ENCODE measurements around the gene SLC26A6. TPM values are rescaled to one million over a fixed set of nuclear protein-coding genes. Genes with fewer than 3 reads are reported as not detected.

SLC26A6 gene
- polyA plus RNA-seq, 4 donors: 10.7 to 33.1 (median 23.9) TPM

GRCh38 chr3:48600711-48601621, 34.3 kb downstream of the SLC26A6 start:
- DNase-seq (ENCODE audit: low read depth in 4 of 4, low spot score in 3 of 4): no peak

DNA sequence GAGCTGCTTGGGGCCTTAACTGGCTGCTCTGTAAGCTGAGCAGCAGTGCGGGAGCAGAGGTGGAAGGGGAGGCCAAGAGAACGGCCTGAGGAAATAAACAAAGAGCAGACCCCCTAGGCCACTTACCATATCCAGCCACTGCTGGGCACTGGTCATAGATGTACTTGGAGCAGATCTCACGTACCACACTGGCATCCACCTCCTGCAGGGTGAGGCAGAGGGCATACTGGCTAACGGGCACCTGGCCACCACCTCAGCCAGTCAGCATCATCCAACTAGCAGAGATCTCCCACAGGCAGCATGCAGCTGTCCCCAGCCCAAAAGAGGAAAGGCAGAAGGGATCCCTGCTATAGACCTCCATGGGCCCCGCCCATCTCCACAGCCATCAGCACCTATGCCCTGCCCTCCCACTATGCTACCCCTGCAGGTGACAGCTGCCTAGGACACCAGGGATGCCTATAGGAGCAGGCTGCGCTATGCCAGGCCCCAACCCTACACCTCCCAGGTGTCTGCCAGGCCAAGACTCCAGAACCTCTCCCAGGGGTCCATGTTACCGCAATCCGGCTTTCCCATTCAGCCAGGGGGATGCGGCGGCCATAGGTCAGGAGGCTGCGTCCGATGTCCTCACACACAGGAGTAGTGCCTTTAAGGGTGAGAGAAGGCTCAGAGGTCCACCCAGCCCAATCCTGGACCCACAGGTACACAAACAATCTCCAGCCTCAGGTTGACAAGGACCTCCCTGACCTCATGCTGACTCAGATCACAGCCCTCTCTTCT, 35.6 kb downstream of the SLC26A6 start:
- no peak for DNase-seq (ENCODE audit: low read depth in 4 of 4, low spot score in 3 of 4)

DNA sequence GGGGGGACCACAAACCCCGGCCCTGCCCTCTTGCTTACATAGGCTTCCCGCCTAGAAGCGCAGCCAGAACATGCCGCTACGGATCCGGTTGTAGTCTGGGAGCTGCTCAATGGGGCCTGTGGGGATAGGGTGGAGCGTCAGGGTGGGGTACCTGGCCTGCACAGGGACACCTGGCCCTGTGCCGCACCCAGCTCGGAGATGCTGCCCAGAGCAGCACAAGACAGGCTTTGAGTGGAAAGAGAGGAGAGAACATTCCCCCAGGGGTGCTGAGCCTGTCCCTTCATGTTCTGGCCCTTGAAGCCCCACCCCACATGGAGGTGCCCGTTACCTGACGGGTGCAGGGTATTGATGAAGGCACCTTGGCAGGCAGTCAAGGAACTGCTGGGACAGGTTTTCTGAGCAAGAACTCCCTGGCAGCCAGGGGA, 36.2 kb downstream of the SLC26A6 start:
- no peak for DNase-seq (ENCODE audit: low read depth in 4 of 4, low spot score in 3 of 4)

DNA sequence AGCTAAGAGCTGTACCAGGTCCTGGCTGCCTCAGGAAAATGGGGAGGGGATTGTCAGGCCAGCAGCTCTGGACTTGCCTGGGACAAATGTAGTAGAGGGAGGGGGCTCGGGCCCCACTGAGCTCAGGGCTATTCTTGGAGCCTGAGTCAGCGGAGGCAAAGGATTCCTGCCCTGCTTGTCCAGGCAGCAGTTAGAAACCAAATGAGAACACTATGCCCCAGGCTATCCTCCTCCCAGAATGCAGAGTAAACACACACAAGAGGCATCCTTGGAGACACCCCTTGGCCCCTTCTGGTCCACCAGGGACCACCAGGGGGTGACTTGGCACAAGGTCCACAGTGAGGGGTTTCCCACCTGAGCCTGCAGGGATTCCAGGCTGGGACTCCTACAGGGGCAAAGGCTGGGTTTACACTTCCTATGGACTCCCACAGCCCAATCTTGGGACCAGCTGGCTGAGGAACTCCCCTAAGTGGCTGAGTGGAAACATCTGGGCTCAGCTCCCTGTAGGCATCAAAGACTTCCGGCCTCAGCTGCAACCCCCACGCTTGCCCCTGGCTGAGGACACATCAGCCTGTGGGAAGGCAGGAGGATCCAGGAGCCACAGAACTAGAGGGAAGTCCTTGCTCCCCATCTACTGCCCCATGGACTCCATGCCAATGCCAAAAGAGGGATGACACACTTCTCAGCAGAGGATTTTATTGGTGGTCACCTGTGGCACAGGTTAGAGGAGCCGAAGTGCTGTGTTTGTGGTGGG, 36.8 kb downstream of the SLC26A6 start:
- DNase-seq (ENCODE audit: low read depth in 4 of 4, low spot score in 3 of 4): peak in 3 of 4 donors; percentile 60 to 78 (median 71)

- no peak for DNase-seq (ENCODE audit: low read depth in 4 of 4, low spot score in 3 of 4)
Observed at GRCh38 chr3:48597408-48597800, 37.9 kb downstream of the SLC26A6 start.

GRCh38 chr3:48596676-48597407, 38.4 kb downstream of the SLC26A6 start:
- no peak for DNase-seq (ENCODE audit: low read depth in 4 of 4, low spot score in 3 of 4)

DNA sequence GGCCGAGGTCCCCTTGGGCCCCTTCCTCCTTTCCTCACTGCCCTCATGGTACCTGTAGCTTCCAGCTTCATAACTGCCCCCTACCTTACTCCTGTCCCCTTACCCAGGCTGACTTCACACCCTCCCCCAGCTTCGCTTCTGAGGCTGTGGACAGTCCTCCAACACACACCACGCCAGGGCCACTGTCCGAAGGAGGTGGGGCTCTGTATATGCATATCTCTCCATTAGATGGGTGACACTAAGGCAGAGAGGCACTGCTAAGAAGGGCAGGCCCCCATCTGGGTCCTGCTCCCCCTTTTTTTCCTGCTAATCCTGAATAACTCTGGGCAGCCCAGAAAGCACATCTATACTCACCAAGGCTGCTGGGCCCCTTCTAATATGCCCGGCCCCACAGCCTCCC, 39.1 kb downstream of the SLC26A6 start:
- DNase-seq (ENCODE audit: low read depth in 4 of 4, low spot score in 3 of 4): no peak

- no peak for DNase-seq (ENCODE audit: low read depth in 4 of 4, low spot score in 3 of 4)
Observed at GRCh38 chr3:48595526-48596121, 39.6 kb downstream of the SLC26A6 start.

DNA sequence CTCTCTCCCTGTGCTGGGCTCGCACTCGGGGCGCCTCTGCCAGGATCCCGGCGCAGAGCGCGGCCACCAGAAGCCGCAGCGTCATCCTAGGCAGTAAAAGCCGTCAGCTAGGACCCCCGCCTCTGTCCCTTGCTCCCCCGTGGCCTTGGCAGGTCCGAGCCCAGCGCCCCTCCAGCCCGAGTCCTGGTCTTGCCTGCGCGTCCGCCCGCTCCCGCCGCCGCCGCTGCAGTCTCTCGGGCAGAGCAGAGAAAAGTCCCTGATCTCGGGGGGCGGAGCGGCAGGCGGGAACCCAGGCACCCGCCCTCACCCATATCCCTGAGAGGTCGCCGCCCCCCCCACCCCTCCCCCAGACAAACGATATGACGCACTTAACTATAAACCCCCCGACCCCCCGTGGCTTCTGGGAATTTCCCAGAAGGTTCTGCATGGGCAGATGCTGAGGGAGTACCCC, 40.2 kb downstream of the SLC26A6 start, which contains the start of gene COL7A1:
COL7A1 (minus strand) TSS at position 255 of the 451 bp plus-strand sequence; CDS start at position 85, 170 bp downstream.
- DNase-seq (ENCODE audit: low read depth in 4 of 4, low spot score in 3 of 4): no peak

DNA sequence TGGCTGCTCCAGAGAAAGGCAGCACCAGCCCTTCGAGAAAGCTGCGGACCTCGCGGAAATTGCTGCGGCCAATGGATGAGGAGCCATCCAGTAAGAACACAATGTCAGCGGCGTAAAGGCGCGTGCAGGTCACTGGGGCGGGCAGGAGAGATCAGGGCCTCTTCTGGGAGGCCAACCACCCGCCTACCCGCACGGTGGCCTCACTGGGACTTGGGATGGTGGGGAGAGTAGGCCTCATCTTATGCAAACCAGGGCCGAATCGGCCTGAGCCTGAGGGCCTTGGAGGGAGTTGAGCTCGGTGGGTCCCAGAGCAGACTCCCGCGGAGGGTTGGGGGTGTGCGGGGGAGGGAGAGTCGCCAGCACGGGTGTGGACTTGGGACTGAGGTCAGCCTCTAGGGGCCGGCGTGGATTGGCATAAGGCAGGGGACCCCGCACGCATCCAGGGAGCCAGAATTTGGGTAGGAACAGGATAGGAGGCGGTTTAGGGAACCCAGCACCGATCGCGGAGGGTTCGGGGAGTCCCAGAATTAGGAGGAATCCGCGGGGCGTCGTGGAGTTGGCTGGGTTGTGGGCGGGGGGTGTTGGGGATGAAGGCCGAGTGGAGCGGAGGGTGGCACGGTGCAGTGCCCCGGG, 40.7 kb downstream of the SLC26A6 start:
- no peak for DNase-seq (ENCODE audit: low read depth in 4 of 4, low spot score in 3 of 4)

GRCh38 chr3:48593337-48593736, 41.9 kb downstream of the SLC26A6 start:
- DNase-seq (ENCODE audit: low read depth in 4 of 4, low spot score in 3 of 4): no peak

GRCh38 chr3:48592519-48593087, 42.7 kb downstream of the SLC26A6 start:
- DNase-seq (ENCODE audit: low read depth in 4 of 4, low spot score in 3 of 4): no peak

- no peak for DNase-seq (ENCODE audit: low read depth in 4 of 4, low spot score in 3 of 4)
Observed at GRCh38 chr3:48591886-48592518, 43.3 kb downstream of the SLC26A6 start.

GRCh38 chr3:48591436-48591835, 43.8 kb downstream of the SLC26A6 start:
- no peak for DNase-seq (ENCODE audit: low read depth in 4 of 4, low spot score in 3 of 4)

DNA sequence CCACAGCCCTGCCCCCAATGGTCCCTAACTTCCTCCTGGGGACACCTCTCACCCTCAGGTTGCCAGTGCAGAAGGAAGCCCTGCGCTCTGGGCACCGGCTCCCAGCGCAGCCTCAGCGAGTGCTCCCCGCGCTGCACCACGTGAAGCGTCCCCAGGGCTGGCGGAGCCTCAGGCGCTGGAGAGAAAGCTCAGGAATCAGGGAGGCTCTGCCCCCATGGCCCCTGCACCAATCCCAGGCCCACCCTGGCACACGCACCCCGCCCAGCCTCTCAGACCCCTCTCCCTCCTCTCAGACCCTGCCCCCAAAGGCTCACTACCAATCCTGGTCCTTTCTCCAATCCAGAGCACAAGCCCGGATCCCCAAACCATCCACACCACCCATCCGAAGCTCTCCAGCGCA, 47.0 kb downstream of the SLC26A6 start:
- no peak for DNase-seq (ENCODE audit: low read depth in 4 of 4, low spot score in 3 of 4)

GRCh38 chr3:48587686-48588085, 47.6 kb downstream of the SLC26A6 start:
- DNase-seq (ENCODE audit: low read depth in 4 of 4, low spot score in 3 of 4): no peak

GRCh38 chr3:48585411-48585810, 49.9 kb downstream of the SLC26A6 start:
- no peak for DNase-seq (ENCODE audit: low read depth in 4 of 4, low spot score in 3 of 4)

GRCh38 chr3:48584836-48585235, 50.4 kb downstream of the SLC26A6 start:
- no peak for DNase-seq (ENCODE audit: low read depth in 4 of 4, low spot score in 3 of 4)

Data from left renal pelvis (tissue), 4 donors.